HG03159 (cell line): ENCODE results near the gene DDHD1.

ENCODE experiments used
- ATAC-seq: cut with Tn5 transposase; IDR thresholded peaks from one replicate; pipeline ENCODE4 v1.9.1; 2021; ENCODE audit warnings: mild to moderate bottlenecking, moderate library complexity; ENCODE audit not compliant: unreplicated experiment

DDHD1 gene

DNA sequence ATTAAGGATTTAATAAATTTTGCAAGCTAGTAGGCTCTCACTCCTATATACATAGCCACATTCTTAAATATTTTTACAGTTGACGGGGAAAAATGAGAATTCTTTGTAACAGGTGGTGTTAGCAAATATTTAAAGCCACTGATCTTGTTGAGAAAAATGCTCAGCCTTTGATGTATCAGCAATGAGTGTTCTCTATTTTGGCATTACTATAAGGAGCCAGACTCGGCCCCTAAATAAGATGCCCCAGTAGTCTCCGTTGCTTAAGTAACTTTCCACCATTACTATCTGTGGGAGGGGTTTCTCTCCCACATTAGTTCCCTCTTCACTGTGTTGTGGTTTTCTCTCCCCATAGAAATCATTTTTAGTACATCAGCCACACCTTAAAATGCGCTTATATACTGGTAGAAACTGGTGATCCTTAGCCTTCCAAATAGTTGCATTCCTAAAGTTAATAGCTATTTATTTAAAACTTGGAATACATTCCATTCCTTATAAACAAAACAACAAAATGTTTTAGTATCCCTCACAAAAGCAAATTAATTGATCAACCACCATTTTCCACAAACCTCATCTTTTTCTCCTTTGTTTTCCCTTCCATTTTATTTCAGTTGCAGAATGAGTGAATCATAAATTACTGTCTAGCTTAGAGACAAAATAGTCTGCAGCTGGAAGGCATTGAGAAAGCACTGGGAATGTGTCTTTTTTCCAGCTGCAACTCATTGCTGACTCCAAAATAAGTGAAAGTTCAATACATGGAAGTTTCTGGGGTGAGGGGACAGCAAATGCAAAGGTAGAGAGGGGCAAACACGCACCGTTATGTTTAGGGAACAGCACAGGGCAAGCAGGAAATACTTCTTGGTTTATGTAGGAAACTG, 117.5 kb downstream of the DDHD1 start:
- ATAC-seq = no peak

DNA sequence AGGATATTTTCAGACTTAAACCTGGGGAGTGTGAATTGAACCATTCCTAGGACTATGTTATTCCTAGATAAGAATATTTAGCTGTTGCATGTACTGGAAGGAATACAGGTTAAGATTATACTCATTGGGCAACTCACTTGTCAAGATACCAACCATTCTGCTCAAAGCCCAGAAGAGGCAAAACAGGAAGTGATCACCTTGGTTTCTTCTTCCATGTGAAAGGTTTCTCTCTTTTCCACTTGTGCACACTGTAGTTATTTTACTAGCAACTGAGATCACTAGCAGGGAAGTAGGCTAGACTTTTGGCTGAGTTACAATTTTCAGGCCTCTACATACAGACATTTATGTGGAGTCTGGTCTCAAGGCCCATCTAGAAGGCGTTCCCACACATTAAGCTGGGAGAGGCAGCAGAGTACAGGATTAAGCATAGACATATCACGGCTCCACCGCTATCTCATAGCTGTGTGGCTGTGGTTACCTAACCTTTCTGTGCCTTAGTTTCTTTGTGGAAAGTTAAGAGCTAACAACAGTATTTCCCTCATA, 118.4 kb downstream of the DDHD1 start:
- ATAC-seq = no peak

DNA sequence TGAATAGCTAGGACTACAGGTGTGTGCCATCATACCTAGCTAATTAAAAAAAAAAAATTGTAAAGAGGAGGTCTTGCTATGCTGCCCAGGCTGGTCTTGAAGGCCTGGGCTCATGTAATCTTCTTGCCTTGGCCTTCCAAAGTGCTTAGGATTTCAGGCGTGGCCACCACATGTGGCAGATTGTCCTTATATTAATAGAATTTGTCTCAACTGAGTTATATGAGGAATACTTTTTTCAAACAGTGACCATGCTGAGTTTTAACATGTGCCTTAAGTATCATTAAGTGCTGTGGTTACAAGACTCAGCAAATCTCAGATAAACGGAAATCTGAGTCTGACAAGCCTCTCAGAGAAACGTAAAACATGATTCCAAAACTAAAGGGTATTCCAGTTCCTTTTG, 119.1 kb downstream of the DDHD1 start:
- ATAC-seq = no peak

DNA sequence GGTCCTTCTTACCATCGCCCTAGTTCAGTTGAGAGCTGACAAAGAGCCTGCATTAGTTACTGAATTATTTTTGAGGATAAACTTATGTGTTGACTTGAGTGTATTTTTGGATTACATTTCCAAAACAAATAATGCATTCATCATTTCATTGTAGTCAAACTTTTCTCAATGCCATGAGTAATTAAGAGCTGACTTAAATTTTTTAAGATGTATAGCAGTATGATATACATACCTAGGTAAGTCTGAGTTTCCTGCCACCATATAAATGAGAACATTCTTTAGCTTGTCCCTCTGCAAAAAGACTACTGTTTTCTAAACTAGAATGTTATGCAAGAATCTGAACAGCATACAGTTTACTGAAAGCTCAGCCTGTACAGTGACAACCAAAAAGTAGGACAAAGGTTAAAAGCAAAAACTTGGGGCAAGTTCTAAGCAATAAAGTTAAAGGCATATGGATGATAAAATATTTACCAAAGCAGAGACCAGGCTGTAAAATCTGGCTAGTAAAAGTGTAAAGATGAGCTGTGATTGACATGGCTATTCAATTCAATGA, 120.2 kb downstream of the DDHD1 start:
- no peak for ATAC-seq

DNA sequence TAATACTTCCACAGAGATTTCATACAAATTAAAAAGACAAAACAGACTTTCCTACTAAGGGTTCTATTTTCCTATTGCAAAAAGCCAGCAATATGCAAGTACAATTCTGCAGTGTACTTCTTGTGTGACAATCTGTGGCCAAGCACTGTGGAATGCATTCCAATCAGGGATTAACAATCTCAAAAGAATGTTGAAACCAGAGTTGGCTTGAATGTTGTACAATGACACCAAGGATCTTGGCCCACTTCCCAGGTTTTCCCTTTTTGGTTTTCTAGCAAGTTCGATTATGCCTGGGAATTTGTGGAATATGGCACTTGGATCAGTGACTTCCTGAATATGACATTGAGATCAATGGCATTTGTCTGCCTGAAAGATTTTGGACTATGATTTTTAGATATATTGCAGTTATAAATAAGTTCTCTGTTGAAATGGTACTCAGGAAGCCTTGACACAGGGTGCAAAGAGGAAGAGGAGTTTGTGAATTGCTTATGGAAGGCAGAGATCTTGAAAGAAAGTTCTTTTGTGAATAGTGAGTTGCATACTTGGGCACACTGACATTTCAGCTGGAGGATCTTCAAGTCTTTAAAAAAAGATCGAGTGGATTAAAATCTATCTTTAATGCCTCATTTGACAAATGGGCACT, 120.8 kb downstream of the DDHD1 start:
- no peak for ATAC-seq

DNA sequence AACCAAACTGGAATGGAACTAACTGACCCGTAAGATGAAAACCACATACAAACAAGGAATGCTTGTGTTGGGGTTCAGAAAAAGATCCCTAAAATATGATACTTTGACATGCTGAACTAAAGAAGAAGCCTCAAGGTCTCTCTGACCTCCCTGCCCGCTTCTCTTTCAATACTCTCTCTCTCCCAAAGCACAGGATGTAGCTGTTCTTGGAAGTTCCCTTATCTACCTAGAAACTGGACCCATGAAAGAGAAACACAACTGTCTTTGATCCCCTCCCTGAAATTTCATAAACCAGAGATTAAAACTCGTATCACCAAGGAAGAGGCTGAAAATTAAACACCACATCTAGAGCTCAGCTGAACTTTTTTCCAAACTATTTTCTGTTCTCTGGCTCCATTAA, 125.6 kb downstream of the DDHD1 start:
- no peak for ATAC-seq

DNA sequence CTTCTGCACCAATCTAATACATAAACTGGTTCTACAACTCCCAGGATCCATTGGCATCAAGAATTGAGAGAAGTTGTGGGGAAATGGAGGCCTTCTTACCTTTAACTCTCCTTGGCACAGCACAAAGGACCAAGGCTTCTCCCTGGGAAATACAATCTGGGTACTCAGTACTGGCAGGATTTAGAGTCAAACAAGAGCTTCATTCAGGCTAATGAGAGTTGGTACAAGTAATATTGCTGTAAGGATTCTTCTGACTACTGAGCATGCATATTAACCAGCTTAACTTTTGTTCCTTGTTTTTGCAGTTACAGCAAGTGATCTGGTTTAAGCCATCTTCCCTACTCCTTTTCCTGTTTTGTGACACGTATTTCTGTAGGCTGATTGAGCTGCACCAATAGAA, 126.1 kb downstream of the DDHD1 start:
- ATAC-seq = no peak

DNA sequence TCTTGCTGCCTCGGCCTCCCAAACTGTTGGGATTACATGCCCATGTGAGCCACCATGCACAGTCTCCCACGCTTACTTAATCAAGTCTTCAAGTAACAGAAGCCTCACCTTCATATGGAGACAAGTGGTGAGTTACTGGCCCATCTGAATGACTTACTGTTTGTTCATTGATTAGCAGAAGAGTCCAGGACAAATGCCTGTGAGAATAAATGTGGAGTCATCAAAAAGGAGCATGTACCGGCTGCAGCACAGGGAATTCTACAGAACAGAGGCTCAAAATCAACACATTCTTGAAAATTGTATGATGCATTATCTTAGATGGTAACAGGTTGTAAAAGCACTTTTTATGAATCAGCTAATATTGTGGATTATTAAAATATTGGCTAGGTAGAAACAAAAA, 129.8 kb downstream of the DDHD1 start:
- ATAC-seq = no peak

DNA sequence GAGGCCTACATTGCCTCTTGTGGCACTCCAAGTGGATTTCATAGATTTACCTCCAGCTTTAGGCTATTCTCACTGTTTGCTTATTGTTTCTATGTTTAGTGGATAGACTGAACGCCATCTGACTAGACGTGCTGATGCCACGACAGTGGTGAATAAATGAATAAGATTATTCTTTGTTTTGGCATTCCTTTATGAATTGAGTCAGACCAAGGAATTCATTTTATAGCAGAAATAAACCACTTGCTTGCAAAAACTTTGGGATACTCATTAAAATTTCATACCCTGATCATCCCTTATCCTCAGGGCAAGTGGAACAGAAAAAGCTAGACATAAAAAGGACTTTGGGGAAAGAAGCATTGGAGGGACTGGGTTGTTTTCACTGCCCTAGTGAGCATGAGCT, 130.5 kb downstream of the DDHD1 start:
- ATAC-seq = no peak

DNA sequence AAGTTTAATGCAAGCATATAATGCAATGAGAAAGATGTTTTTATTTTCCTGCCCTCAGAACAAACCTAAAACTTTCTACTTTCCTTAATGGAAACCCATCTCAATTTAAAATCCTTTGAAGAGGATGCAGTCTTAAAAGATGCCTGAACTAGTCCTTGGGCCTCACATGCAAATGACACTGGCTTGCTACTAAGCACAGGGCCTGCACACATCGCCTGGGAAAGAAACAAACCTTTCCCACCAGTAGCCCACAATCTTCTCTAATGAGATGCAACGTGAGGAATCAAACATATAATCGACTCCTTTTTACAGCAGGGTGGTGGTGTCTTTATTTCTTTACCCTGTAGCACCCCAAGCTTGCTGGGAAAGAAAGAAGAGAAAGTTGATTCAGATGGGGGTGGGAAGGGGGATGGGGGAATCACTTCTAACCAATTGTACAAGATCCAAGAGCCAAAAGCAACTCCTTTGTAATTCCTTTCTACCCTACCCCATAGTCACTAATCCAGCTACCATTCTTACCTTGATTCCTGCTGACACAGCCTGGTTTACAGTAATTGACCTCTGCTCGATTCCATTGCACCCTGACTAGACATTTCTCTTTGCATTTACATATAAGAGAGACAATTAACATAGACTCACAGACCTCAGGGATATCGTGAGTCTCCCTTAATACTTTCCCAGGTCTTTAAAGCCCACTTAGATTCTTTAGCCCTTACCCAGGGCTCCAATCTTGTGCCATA, 132.8 kb downstream of the DDHD1 start:
- ATAC-seq = no peak

DNA sequence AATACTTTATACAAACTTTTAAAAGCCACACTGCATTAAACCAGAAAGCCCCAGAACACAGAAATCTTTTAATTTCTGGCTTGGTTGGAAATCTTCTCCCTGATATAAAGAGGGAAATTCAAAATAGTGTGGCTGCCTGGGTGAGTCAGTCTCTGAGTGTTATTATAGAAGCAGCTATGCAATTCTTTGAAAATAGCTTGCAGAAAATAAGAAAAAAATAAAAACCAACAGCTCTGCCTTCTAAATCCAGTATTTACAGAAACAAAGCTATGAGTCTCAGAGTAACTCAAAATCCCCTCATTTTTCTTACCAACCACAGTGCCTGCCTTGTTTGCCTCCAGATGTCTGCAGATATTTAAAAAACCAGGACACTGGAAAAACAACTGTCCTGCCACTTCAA, 133.7 kb downstream of the DDHD1 start:
- ATAC-seq = no peak

DNA sequence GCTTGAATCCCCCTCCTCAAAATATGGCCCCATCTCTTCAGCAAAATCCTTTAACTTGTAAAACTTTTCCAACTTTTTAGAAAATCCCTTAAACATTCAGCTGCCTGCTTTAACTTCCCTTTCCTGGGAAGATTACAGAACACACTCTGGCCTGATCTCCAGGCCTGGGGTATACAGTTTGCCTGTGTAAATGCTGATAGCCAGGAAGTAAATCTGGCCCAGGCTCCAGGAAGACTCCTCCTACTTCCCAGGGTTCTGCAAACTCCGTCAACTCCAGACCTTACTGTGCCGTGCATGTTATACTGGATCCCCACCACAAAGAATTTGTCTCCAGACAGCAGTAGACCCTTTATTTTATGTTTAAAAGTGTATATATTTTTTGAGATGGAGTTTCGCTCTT, 135.3 kb downstream of the DDHD1 start:
- no peak for ATAC-seq

DNA sequence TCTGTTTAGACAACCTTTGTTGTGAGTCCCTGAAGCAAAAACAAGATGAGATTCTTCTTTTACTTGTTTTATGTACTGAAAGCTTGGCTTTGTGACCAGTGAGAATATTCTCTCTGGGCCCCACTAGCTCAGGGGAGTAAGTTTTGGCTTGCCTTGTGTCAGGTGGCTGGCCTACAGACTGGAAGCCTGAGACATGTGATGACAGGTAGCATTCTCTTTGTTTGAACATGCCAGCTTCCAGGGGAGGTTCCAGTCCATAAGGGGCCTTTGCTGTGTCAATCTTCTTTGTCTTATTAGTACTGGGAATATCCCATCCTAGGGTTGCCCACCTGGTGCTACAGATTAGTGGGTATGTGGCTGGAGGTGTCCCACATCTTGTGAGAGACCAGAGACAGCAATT, 136.2 kb downstream of the DDHD1 start:
- ATAC-seq = no peak

DNA sequence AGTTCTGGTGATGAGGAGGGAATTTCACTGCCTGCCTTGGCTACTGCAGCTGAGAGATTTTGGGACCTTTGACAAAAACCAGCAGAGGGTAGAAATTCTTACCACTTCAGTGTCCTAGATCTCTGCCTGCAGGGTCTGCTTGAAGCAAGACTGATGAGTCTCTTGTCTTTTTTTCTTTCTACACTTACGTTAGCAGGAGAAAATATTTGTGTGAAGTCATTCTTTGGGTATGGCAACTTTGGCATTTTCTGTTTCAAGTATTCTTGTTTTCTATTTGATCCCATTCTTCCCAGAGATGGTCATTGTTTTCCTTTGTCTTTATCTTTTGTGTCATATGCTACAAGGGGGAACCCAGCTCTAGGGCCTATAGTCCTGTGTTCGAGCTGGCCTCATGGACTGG, 136.6 kb downstream of the DDHD1 start:
- ATAC-seq = no peak

DNA sequence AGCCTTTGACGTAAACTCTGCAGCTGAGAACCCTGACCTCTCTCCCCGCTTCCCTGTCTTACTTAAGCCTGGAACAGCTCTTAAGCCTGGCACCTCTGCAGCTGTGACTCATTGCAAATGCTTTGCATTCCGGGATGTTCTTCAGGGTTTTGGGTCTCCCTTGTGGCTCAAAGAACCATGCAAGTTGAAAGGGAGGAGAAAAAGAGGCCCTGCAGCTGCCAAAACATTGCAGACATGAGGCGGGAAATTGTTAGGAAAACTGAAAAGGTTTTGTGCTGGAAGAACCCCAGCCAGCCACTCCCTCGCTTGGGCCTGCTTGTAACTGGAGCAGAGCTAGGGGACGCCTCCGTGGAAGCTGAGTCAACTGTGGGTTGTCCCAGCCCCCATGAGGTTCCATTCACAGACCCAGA, 142.1 kb downstream of the DDHD1 start:
- ATAC-seq = no peak

DNA sequence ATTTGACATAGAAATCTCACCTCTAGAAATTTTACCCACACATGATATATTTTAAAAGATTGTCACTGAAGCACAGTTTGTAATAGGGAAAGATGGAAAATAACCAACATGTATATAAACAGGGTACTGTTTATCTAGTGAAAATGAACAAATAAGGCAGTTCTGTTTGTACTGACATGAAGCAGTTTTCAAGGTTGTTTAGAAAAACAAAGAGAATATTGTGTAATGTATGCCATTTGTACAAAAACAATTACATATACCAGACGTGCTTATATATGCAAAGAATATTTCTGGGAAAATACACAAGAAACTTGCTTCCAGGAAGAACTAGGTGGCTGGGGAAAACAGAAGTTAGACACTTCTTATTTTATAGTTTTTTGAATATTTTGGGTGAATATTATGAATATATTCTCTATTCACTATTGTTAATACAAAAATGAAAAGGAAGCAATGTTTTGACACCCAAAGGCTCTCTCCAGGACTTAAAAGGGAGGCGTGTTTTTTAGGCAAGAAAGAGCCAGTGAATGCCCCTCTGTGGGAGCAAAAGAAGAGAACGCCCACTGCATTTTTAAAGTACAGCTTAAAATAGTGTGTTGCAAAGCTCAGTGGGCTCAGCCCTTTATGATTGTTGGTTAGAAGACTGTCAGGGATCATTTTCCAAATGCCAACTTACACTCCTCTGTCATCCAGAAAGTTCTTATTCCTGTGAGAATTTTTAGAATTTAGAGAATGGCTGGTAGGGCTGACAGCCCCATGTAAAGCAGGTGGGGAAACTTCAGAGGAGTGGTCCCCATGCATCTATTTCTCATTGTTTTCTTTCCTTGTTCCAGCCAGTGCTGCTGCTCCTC, 142.7 kb downstream of the DDHD1 start:
- ATAC-seq = no peak

DNA sequence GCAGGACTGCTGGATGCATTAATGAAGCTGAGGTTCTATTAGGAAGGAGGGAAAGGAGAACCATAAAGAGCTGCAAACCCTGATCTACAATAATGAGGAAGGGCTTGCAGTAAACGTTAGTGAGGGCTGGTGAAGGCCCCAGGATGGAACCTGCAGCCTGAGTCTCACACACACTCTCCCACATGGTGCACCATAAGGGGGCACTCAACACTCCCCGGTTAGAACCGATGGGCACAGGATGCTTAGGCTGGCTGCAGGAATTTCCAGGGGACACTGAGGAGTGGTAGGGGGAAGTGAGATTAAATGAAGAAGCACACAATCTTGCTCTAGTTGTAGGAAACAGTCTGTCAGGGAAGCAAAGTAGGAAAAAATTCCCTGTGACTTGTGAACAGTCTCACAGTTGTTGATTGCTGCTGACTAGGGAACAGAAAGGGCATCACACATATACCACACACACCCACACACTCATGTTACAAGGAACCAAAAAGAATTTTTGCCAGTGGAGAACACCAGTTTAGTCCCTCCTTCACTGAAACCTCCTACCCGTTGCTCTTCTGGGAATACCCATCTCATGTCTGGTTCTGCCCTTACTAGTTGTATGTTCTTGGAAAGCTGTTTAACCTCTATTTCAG, 146.1 kb downstream of the DDHD1 start:
- ATAC-seq = no peak

DNA sequence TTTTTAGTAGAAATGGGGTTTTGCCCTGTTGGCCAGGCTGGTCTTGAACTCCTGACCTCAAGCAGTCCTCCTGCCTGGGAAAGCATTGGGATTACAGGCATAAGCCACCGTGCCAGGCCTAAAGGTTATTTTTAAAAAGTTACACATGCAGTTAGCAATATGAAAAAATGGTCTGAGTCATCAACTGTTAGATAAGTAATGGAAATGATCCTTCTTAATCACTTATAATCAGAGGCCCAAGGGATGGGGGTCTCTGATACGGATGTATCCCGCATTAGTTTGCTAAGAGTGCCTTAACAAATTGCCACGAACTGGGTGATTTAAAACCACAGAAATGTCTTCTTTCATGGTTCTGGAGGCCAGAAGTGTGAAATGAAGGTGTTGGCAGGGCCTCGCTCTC, 148.1 kb downstream of the DDHD1 start:
- no peak for ATAC-seq

DNA sequence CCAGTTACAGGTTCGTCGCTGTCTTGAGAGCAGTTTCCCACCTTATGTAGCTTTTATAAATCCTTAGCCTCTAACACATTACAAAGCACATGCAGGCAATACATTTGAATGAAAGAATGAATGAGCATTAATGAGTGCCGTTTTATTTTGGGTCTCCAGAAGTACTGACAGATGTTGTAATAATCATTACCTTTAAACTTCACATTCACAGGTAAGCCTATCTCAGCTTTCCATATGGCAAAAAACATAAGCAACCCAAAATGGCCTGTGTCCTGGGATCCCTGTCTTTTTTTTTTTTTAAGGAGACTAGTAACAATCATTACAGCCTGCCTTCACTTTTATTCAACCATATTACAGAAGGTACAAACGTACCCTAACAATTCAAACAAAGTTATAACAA, 149.3 kb downstream of the DDHD1 start:
- no peak for ATAC-seq

DNA sequence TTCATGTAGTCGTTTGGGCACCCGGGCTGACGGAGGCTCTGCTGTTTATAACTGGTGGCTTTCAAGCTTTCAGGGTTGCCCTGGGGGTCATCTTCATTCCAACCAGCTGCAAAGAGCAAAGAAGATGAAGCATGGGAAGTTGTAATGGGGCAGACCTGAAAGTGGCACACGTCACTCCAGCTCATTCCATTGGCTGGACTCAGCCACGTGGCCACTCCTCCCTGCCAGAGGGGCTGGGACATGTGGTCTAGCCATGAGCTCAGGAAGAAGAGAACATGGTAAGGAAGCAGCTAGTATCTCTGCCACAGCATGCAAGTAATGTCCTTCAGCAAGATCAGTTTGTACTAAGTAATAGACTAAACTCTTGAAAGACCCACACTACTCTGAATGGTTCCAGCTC, 150.5 kb downstream of the DDHD1 start:
- ATAC-seq = no peak
